GM13977 (cell line): ENCODE data around the gene USF1.
"Not testable (repeated sequence)": the region's sequence is repeated elsewhere in the genome, so short reads cannot be mapped to it uniquely, and the experiment has no call there.

Experiments used
- DNase-seq: peaks from one replicate; pipeline ENCODE4 v3.0.0; 2012; ENCODE audit warnings: low spot score
- in situ Hi-C: fragments of 300-500 bp; cut with MboI; formaldehyde crosslinking; loops from one replicate; pipeline ENCODE4 v1.12.0; 2022; ENCODE audit warnings: low sequenced_read_pairs, low pct_unique_long_range_greater_than_20kb, mixed read lengths, inconsistent platforms; ENCODE audit not compliant: unreplicated experiment
- TF ChIP-seq, protein P1 (sequence below): IDR thresholded peaks from 2 replicates; pipeline ENCODE4 v1.5.1; 2012; ENCODE audit warnings: mild to moderate bottlenecking, control low read depth; ENCODE audit not compliant: insufficient read depth; ENCODE audit errors: extremely low read depth, missing control alignments

USF1 gene

DNA sequence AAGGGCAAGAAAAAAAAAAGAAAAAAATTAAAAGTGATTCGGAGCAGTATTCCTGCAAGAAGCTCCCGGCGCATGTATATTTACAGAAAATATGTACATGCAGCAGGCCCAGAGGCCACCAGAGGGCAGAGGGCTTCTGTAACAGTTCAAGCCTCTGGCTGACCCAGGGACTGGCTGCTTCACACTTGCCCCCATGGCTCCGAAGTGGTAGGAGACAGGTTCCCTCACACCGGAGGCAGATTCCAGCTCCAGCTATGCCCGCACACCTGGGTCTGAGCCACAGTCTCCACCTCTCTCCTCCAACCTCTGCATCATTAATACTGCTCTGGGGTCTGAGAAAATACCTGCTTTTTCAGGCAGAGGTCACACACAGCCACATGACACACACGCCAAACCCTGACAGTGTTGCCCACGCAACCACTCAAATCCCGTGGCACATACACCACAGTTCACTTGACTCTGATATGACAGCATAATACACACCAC lies 26.2 kb upstream of the USF1 start:
- TF ChIP-seq, protein P1, sequence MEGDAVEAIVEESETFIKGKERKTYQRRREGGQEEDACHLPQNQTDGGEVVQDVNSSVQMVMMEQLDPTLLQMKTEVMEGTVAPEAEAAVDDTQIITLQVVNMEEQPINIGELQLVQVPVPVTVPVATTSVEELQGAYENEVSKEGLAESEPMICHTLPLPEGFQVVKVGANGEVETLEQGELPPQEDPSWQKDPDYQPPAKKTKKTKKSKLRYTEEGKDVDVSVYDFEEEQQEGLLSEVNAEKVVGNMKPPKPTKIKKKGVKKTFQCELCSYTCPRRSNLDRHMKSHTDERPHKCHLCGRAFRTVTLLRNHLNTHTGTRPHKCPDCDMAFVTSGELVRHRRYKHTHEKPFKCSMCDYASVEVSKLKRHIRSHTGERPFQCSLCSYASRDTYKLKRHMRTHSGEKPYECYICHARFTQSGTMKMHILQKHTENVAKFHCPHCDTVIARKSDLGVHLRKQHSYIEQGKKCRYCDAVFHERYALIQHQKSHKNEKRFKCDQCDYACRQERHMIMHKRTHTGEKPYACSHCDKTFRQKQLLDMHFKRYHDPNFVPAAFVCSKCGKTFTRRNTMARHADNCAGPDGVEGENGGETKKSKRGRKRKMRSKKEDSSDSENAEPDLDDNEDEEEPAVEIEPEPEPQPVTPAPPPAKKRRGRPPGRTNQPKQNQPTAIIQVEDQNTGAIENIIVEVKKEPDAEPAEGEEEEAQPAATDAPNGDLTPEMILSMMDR, result peak; percentile 76
- peak; percentile 77 for DNase-seq
- in situ Hi-C loops, result no loop called here

DNA sequence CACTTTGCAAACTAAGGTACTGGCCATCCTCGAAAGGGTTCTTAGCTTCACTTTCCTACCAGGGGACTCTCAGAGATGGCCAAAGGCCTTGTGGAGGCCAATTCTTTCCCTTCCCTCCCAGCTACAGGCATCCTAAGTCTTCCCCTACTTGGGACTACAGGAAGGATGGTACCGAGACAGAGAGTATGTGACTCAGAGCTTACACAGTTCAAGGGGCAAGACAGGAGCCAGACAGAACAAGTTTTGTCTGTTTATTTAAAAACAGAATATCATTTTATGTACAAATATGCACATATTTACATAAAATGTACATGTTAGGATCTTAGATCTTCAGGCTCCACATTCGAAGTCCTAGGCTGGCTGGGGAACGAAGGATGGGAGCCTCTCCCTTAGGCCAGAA lies 25.0 kb upstream of the USF1 start:
- no peak for DNase-seq
- in situ Hi-C loops, result no loop called here
- TF ChIP-seq, protein P1, result no peak

DNA sequence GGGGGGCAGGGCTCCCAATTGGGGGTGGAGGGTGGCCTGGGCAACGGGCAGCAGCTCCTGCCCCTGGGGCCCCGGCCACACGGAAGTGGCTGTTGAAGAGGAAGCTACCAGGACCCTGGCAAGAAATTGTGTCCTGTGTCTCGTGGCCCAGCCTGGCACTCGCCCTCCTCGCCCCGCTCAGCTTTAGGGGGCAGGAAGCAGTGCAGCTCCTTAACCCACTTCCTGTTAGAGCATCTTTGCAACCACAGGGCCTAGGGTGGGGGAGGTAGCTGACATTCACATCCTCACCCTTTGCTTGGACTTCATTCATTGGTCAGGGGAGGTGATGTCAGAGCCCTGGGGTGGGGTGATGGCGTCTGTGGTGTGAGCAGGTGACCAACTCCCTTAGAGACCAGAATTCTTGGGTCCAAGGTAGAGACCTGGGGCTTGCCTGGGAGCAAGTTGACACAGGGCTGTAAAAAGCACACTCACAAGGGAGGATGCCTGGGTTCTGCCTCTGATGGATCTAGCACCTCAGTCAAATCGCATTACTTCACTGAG lies 24.0 kb upstream of the USF1 start, which contains the start of gene ARHGAP30:
TSS of gene ARHGAP30 (minus strand) at position 161 of the 540 bp plus-strand sequence. CDS start 267 bp downstream, outside the sequence.
- peak; percentile 96 for DNase-seq
- TF ChIP-seq, protein P1, result no peak
- in situ Hi-C loops, result no loop called here

DNA sequence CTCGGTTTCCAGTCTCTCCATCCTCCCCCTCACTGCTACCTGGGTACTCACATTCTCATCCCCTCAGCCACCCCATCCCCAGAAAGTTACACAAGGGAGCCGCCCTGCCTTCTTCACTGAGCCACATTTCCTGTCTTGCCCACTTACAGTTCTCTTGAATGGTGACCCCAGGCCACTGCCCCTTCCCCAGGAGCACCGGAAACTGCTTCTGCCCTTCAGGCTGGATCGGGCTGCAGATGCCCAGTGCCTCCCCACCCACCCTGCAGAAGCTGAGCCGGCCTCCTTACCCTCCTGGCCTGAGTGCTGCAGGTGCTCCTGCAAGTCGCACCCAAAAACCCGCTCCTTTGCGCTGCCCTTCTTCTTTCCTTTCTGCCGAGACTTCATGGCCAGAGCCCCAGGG lies 23.5 kb upstream of the USF1 start:
- TF ChIP-seq, protein P1, result no peak
- no peak for DNase-seq
- in situ Hi-C loops, result no loop called here

DNA sequence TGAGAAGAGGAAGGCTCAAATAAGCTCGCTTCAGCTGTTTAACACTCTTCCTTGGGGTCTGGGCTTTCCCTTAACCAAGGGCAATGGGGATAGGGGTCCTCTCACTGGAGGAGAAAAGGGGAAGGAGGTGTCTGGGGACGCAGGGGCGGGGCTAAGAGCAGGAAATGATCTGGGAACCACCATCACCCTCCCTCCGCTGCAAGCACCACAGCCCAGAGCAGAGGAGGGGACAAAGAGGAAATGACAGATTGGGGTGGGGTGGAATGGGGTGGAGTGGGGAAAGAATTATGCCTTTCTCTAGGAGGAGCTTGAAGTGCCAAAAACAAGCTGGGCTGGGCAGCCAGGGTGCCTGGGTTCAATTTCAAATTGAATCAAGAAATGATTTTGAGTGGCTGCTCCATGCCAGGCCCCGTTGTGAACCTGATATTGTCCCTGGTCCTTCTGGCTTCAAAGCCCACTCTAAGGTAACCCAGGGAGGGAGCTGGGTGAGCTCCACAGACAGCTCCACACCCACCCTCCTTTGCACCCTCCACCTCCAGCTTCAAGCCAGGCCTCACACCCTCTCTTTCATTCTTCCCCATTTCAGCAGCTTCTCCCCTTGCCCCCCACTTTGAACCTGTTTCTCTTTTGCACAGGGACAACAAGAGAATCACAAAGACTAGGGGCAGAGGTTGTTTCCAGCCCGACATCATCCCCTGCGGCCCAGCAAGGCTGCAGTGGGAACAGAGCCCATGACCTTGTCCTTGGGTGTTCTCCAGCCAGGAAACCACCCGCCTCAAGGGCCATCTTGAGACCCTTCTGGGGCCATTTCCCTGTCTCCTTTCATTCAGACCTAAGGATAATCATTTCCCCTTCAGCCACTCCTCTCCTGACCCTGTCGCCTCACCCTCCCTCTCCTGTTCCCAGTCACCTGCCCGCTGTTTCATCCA lies 22.8 kb upstream of the USF1 start:
- DNase-seq, result peak; percentile 84
- TF ChIP-seq, protein P1, result no peak
- in situ Hi-C loops, result no loop called here

DNA sequence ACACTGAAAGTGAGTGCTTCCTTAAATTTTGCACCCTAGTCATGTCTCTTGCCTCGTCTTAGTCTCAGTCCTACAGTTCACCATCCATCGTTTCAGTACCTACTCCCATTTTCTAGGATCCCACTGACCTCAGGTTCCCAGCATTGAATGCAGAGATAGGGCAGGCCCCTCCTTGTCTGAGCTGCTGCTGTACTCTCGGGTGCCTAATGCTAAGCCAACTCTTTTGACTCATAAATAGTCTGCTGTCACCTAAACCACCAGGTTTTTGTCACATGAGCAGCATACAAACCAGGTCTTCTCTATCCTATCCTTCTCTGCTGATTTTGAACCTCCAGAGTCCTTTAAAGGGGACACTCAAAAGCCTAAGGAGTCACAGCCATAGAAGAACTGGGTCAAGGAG lies 20.9 kb upstream of the USF1 start:
- in situ Hi-C loops, result no loop called here
- TF ChIP-seq, protein P1, result no peak
- DNase-seq, result no peak

DNA sequence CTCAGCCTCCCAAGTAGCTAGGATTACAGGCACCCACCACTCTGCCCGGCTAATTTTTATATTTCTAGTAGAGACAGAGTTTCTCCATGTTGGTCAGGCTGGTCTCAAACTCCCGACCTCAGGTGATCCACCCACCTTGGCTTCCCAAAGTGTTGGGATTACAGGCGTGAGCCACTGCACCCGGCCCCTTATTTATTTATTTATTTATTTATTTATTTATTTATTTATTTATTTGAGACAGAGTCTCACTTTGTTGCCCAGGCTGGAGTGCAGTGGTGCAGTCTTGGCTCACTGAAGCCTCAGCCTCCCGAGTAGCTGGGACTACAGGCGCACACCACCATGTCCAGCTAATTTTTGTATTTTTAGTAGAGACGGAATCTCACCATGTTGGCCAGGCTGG lies 19.9 kb upstream of the USF1 start:
- in situ Hi-C loops, DNase-seq: not testable (repeated sequence)

DNA sequence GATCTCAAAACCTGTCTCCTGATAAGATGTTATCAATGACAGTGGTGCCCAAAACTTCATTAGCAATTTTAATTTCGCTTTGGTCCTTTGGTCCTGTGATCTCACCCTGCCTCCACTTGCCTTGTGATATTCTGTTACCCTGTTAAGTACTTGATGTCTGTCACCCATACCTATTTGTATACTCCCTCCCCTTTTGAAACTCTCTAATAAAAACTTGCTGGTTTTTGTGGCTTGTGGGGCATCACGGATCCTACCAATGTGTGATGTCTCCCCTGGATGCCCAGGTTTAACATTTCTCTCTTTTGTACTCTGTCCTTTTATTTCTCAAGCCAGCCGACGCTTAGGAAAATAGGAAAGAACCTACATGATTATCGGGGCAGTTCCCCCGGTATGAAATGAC lies 18.2 kb upstream of the USF1 start:
- DNase-seq, in situ Hi-C loops: not testable (repeated sequence)
